Effector memory CD4-positive, alpha-beta T cell (primary cell): ENCODE measurements around the gene CHSY1.

Experiments
- DNase-seq, 3 donors: peaks; one replicate each; pipeline ENCODE4 v3.0.0-alpha.2; 2020
- H3K27ac ChIP-seq: 2 replicates; pipeline ENCODE4 v1.7.0; 2013; ENCODE audit warnings: mild to moderate bottlenecking, low read length, moderate library complexity; ENCODE audit not compliant: insufficient read depth, poor library complexity, severe bottlenecking
- H3K27me3 ChIP-seq: replicated peaks from 2 replicates; pipeline ENCODE4 v1.7.0; 2013; ENCODE audit warnings: mild to moderate bottlenecking, low read length; ENCODE audit not compliant: insufficient read depth, control insufficient read depth, poor library complexity, severe bottlenecking
- H3K36me3 ChIP-seq: 2 replicates; pipeline ENCODE4 v1.7.0; 2013; ENCODE audit warnings: mild to moderate bottlenecking, low read length, moderate library complexity; ENCODE audit not compliant: control insufficient read depth, insufficient read depth
- H3K4me1 ChIP-seq: 2 replicates; pipeline ENCODE4 v1.7.0; 2013; ENCODE audit warnings: low read length, mild to moderate bottlenecking; ENCODE audit not compliant: control insufficient read depth, insufficient read depth, poor library complexity, severe bottlenecking
- H3K4me3 ChIP-seq: 2 replicates; pipeline ENCODE4 v1.7.0; 2013; ENCODE audit warnings: low read length, low read depth, mild to moderate bottlenecking; ENCODE audit not compliant: insufficient read depth, poor library complexity, severe bottlenecking
- H3K9me3 ChIP-seq: 2 replicates; pipeline ENCODE4 v1.7.0; 2013; ENCODE audit warnings: mild to moderate bottlenecking, low read length, moderate library complexity; ENCODE audit not compliant: control insufficient read depth

Gene CHSY1

GRCh38 chr15:101203029-101203573 lies 48.7 kb downstream of the CHSY1 start:
- Histone ChIP-seq H3K4me3 (no peak overlapping the region), H3K36me3 (no peaks in the 10 kb centered on the region), H3K27me3 (no peaks in the 10 kb centered on the region), H3K27ac (no peak overlapping the region), H3K4me1 (peaks cover 6% of the 10 kb centered on the region), H3K9me3 (no peaks in the 10 kb centered on the region)
- DNase-seq, result no peak

- H3K4me1 ChIP-seq, result peaks cover 6% of the 10 kb centered on the region
- H3K9me3 ChIP-seq, result no peaks in the 10 kb centered on the region
- H3K36me3 ChIP-seq, result no peaks in the 10 kb centered on the region
- H3K27me3 ChIP-seq, result no peaks in the 10 kb centered on the region
- no peak for DNase-seq
- no peak overlapping the region for H3K4me3 ChIP-seq
- H3K27ac ChIP-seq, result no peak overlapping the region
Measured at GRCh38 chr15:101201411-101202174, 50.3 kb downstream of the CHSY1 start.

- Histone ChIP-seq H3K27me3 (no peaks in the 10 kb centered on the region), H3K36me3 (no peaks in the 10 kb centered on the region), H3K9me3 (no peaks in the 10 kb centered on the region), H3K4me1 (peaks cover 4% of the 10 kb centered on the region), H3K27ac (no peak overlapping the region), H3K4me3 (no peak overlapping the region)
- no peak for DNase-seq
Measured at GRCh38 chr15:101200181-101200580, 51.7 kb downstream of the CHSY1 start.

GRCh38 chr15:101198800-101199199 lies 53.0 kb downstream of the CHSY1 start:
- Histone ChIP-seq H3K4me1 (peaks cover 9% of the 10 kb centered on the region), H3K36me3 (no peaks in the 10 kb centered on the region)
- DNase-seq, result no peak

GRCh38 chr15:101198031-101198575 lies 53.7 kb downstream of the CHSY1 start:
- H3K4me3 ChIP-seq, result no peak overlapping the region
- H3K4me1 ChIP-seq, result peaks cover 9% of the 10 kb centered on the region
- no peaks in the 10 kb centered on the region for H3K9me3 ChIP-seq
- H3K27me3 ChIP-seq, result no peaks in the 10 kb centered on the region
- no peak overlapping the region for H3K27ac ChIP-seq
- no peak for DNase-seq
- no peaks in the 10 kb centered on the region for H3K36me3 ChIP-seq

More at GRCh38 chr15:101198800-101199199, 53.0 kb downstream of the CHSY1 start:
- H3K27me3 ChIP-seq, result no peaks in the 10 kb centered on the region
- H3K4me3 ChIP-seq, result no peak overlapping the region
- H3K9me3 ChIP-seq, result no peaks in the 10 kb centered on the region
- no peak overlapping the region for H3K27ac ChIP-seq

GRCh38 chr15:101194546-101195125 lies 57.2 kb downstream of the CHSY1 start:
- H3K4me1 ChIP-seq, result peaks cover 9% of the 10 kb centered on the region

GRCh38 chr15:101193806-101194545 lies 57.9 kb downstream of the CHSY1 start:
- DNase-seq, result no peak

More at GRCh38 chr15:101194546-101195125, 57.2 kb downstream of the CHSY1 start:
- H3K36me3 ChIP-seq, result no peaks in the 10 kb centered on the region
- H3K9me3 ChIP-seq, result no peaks in the 10 kb centered on the region
- no peak for DNase-seq
- no peak overlapping the region for H3K4me3 ChIP-seq
- H3K27me3 ChIP-seq, result no peaks in the 10 kb centered on the region
- H3K27ac ChIP-seq, result no peak overlapping the region

GRCh38 chr15:101193120-101193644 lies 58.7 kb downstream of the CHSY1 start:
- Histone ChIP-seq H3K4me3 (no peak overlapping the region), H3K27me3 (no peaks in the 10 kb centered on the region), H3K36me3 (no peaks in the 10 kb centered on the region), H3K27ac (no peak overlapping the region), H3K4me1 (peaks cover 9% of the 10 kb centered on the region), H3K9me3 (no peaks in the 10 kb centered on the region)
- DNase-seq, result no peak

More at GRCh38 chr15:101193806-101194545, 57.9 kb downstream of the CHSY1 start:
- Histone ChIP-seq H3K27me3 (no peaks in the 10 kb centered on the region), H3K27ac (no peak overlapping the region), H3K36me3 (no peaks in the 10 kb centered on the region), H3K9me3 (no peaks in the 10 kb centered on the region), H3K4me3 (no peak overlapping the region), H3K4me1 (peaks cover 9% of the 10 kb centered on the region)

GRCh38 chr15:101192081-101192480 lies 59.8 kb downstream of the CHSY1 start:
- no peaks in the 10 kb centered on the region for H3K9me3 ChIP-seq
- no peaks in the 10 kb centered on the region for H3K27me3 ChIP-seq
- no peak overlapping the region for H3K27ac ChIP-seq
- DNase-seq, result no peak
- peaks cover 6% of the 10 kb centered on the region for H3K4me1 ChIP-seq
- no peak overlapping the region for H3K4me3 ChIP-seq
- no peaks in the 10 kb centered on the region for H3K36me3 ChIP-seq
